K562 (cell line): Measurements from ENCODE around the gene CYP2A6. TPM values are rescaled to one million over a fixed set of nuclear protein-coding genes. Genes with fewer than 3 reads are reported as not detected.

Experiments used
- FOXJ3 ChIP-seq: sonication (generic); formaldehyde crosslinking; IDR thresholded peaks from 2 replicates; pipeline ENCODE4 v1.4.0; 2020; ENCODE audit warnings: mild to moderate bottlenecking, missing genetic modification reagents
- MEF2D ChIP-seq: conservative IDR thresholded peaks from 2 replicates; pipeline ENCODE4 v1.6.1; 2016; ENCODE audit warnings: low read depth, missing genetic modification characterization, missing compliant biosample characterization
- POU5F1 ChIP-seq: fragments of 150-350 bp; IDR thresholded peaks from 2 replicates; pipeline ENCODE4 v1.6.1; 2014; ENCODE audit warnings: borderline replicate concordance, low read length, low read depth, mild to moderate bottlenecking; ENCODE audit not compliant: partially characterized antibody
- PTRF ChIP-seq: fragments of 450-650 bp; IDR thresholded peaks from 2 replicates; pipeline ENCODE4 v1.6.1; 2016; ENCODE audit warnings: mild to moderate bottlenecking, missing genetic modification characterization, missing compliant biosample characterization
- SRSF3 ChIP-seq: fragments of 200-400 bp; formaldehyde crosslinking; IDR thresholded peaks from 2 replicates; pipeline ENCODE4 v1.6.1; 2016; ENCODE audit warnings: mild to moderate bottlenecking, low read length, moderate library complexity; ENCODE audit not compliant: insufficient read depth
- TBL1XR1 ChIP-seq, 2 experiments: IDR thresholded peaks; 2 replicates each; pipeline ENCODE4 v1.6.1; 2012; ENCODE audit warnings: improper control_type of control experiment in 2 of 2, low read length in 2 of 2, mild to moderate bottlenecking in 1 of 2
- ZNF165 ChIP-seq: fragments of 250-450 bp; sonication (Bioruptor Pico); IDR thresholded peaks from 2 replicates; pipeline ENCODE4 v1.4.0; 2020; ENCODE audit warnings: borderline replicate concordance
- polyA plus RNA-seq, 8 experiments: library from polyadenylated mRNA; depleted of rRNA in 4 of 8; stranded (reverse) in 5 of 8; unstranded in 3 of 8; fragments of >200 nt; fragmentation: Nextera tagmentation in 2 of 8; fragmentation: Illumina TruSeq in 1 of 8; extraction: Ambion mirVana in 2 of 8; extraction: Trizol in 1 of 8; gene quantifications; 2 replicates each; pipeline versions ENCODE4 v1.2.1 to v1.2.3, GENCODE V29; 2011 to 2014; ENCODE audit warnings: inconsistent platforms in 1 of 8, missing spikeins in 1 of 8
- total RNA-seq, 7 experiments: library from RNA; depleted of rRNA in 6 of 7; stranded (reverse); fragments of >200 nt in 6 of 7; fragmentation: Illumina TruSeq in 2 of 7; extraction: Trizol in 2 of 7; gene quantifications; 2 replicates each; pipeline versions ENCODE4 v1.2.1 to v1.2.3, GENCODE V29; 2011 to 2021; ENCODE audit warnings: low replicate concordance in 1 of 7
- TF ChIP-seq, protein P1 (sequence below): fragments of 250-450 bp; sonication (Bioruptor Pico); IDR thresholded peaks from 2 replicates; pipeline ENCODE4 v1.5.0; 2021; ENCODE audit warnings: mild to moderate bottlenecking, moderate library complexity
- TF ChIP-seq, protein P2 (sequence below), 2 experiments: fragments of 250-450 bp in 1 of 2; fragments of 450-650 bp in 1 of 2; sonication (Bioruptor Pico) in 1 of 2; IDR thresholded peaks; 2 replicates each; pipeline versions ENCODE4 v1.6.1 to v1.8.0; 2016 to 2021; ENCODE audit warnings: mild to moderate bottlenecking in 2 of 2, moderate library complexity in 2 of 2, missing compliant biosample characterization in 1 of 2, missing genetic modification characterization in 1 of 2
- TF ChIP-seq, protein P3 (sequence below): fragments of 450-650 bp; IDR thresholded peaks from 2 replicates; pipeline ENCODE4 v1.6.1; 2016; ENCODE audit warnings: antibody characterized with exemption
- TF ChIP-seq, protein P4 (sequence below): fragments of 450-650 bp; IDR thresholded peaks from 2 replicates; pipeline ENCODE4 v1.6.1; 2018; ENCODE audit not compliant: partially characterized antibody
- TF ChIP-seq, protein P5 (sequence below): fragments of 250-450 bp; sonication (Bioruptor Pico); IDR thresholded peaks from 2 replicates; pipeline ENCODE4 v1.8.0; 2022; ENCODE audit warnings: inconsistent platforms, mild to moderate bottlenecking, moderate library complexity, borderline replicate concordance
- TF ChIP-seq, protein P6 (sequence below), 2 experiments: IDR thresholded peaks; 2 replicates each; pipeline ENCODE4 v1.6.1; 2011; ENCODE audit warnings: borderline replicate concordance in 1 of 2, control low read depth in 1 of 2, low read depth in 1 of 2, low read length in 1 of 2, mild to moderate bottlenecking in 1 of 2, mixed read lengths in 1 of 2, moderate library complexity in 1 of 2; ENCODE audit not compliant: insufficient read depth in 1 of 2, insufficient read length in 1 of 2, poor library complexity in 1 of 2, severe bottlenecking in 1 of 2; ENCODE audit errors: extremely low read depth in 1 of 2

CYP2A6 gene
- total and polyA plus RNA-seq, 9 of the 15 experiments (the other 6 are each of a cell fraction or from before 2014, with no cell fraction given): 0.31 TPM; not detected in 8

DNA sequence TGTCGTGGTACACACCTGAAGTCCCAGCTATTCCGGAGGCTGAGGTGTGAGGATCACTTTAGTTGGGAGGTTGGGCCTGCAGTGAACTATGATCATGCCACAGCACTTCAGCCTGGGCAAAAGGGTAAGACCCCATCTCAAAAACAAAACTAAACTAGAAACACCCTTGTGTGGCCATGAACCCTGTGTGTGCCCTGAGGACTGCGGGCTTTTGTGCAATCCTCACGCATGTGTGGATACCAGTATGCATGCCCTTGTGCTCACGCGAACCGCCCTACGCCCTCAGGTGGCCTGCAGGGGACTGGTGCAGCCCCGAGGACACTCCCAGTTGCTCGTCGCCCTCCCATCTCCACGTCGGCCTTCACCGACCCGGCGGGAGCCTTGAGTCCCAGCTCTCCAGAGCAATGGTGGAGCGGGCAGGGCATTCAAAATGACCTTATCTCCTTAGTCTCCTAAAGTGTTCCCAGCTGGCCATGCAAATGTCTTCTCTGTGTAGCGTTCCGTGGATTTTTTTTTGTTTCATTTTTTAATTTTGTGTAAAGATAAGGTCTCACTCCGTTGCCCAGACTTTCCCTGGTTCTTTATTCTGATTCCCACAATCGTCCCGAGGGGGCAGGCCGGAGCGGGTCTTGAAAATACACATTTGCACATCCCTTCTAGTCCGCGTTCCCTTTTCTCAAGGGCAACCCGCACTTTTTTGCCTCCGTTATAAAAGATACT, 52.1 kb downstream of the CYP2A6 start (continued):
- TF ChIP-seq, protein P1, sequence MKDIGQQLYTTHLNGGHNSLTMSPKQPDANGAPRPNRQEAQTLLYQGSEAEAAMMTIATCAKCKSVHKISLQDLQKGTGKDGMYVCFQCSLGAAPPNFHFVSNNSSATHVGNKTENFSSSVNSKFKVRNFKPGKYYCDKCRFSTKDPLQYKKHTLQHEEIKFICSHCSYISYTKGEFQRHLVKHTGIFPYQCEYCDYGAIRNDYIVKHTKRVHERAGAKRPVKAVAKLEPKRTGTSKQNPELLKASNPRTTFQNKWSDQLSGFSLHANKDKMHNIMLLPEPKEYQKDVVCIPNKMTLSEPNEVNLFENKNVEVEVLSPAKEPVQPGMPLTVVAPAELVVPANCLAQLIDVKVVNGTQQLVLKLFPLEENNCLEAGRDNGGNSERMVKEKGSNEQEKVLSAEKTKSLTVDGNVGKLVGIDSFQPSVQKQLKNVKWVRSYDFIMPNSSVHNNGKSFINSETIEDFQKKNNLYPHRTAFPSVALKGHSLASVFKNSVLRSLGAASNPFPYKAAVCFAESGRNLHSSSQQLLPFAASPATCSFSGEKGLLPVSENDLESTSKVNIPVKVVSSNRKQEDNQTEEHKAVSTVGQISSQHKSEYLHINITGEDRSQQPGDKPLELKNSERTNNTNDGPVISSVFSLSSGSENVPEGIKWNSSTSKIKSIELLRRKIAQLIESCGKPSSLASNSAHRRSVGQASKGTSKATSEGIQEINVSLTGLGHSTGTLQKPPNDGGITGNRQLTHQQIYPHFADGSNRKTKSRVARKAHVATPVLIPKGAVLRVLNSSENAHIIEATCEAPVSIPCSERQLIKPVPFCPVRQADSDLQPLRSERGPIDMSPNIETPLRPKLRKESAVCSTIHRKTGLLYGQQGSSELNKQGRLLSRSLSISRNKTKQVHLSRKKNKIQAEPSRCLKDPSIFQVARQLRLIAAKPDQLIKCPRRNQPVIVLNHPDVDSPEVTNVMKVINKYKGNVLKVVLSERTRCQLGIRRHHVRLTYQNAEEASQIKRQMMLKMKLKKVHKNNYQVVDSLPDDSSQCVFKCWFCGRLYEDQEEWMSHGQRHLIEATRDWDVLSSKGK (CRISPR knock-in tag): no peak
- TF ChIP-seq FOXJ3 (CRISPR knock-in tag): no peak
- TF ChIP-seq, protein P2, sequence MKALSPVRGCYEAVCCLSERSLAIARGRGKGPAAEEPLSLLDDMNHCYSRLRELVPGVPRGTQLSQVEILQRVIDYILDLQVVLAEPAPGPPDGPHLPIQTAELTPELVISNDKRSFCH (CRISPR knock-in tag; IDR thresholded peaks at IDR 0.05): no peak
- TF ChIP-seq, protein P2 (tag; IDR thresholded peaks at IDR 0.05): peak; percentile 56; the same call in 1 of the 2 replicates
- TF ChIP-seq, protein P3, sequence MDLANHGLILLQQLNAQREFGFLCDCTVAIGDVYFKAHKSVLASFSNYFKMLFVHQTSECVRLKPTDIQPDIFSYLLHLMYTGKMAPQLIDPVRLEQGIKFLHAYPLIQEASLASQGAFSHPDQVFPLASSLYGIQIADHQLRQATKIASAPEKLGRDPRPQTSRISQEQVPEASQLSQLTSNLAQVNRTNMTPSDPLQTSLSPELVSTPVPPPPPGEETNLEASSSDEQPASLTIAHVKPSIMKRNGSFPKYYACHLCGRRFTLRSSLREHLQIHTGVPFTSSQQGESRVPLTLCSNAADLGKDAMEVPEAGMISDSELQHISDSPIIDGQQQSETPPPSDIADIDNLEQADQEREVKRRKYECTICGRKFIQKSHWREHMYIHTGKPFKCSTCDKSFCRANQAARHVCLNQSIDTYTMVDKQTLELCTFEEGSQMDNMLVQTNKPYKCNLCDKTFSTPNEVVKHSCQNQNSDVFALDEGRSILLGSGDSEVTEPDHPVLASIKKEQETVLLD: 0 out of 2 replicates have a peak, but pooled peaks have one; percentile 44
- TF ChIP-seq PTRF (tag): no peak
- no peak for TF ChIP-seq ZNF165 (CRISPR knock-in tag)
- no peak for TF ChIP-seq SRSF3
- TF ChIP-seq POU5F1: no peak
- TF ChIP-seq, protein P4, sequence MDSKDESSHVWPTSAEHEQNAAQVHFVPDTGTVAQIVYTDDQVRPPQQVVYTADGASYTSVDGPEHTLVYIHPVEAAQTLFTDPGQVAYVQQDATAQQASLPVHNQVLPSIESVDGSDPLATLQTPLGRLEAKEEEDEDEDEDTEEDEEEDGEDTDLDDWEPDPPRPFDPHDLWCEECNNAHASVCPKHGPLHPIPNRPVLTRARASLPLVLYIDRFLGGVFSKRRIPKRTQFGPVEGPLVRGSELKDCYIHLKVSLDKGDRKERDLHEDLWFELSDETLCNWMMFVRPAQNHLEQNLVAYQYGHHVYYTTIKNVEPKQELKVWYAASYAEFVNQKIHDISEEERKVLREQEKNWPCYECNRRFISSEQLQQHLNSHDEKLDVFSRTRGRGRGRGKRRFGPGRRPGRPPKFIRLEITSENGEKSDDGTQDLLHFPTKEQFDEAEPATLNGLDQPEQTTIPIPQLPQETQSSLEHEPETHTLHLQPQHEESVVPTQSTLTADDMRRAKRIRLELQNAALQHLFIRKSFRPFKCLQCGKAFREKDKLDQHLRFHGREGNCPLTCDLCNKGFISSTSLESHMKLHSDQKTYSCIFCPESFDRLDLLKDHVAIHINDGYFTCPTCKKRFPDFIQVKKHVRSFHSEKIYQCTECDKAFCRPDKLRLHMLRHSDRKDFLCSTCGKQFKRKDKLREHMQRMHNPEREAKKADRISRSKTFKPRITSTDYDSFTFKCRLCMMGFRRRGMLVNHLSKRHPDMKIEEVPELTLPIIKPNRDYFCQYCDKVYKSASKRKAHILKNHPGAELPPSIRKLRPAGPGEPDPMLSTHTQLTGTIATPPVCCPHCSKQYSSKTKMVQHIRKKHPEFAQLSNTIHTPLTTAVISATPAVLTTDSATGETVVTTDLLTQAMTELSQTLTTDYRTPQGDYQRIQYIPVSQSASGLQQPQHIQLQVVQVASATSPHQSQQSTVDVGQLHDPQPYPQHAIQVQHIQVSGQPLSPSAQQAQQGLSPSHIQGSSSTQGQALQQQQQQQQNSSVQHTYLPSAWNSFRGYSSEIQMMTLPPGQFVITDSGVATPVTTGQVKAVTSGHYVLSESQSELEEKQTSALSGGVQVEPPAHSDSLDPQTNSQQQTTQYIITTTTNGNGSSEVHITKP: no peak
- TF ChIP-seq, protein P5, sequence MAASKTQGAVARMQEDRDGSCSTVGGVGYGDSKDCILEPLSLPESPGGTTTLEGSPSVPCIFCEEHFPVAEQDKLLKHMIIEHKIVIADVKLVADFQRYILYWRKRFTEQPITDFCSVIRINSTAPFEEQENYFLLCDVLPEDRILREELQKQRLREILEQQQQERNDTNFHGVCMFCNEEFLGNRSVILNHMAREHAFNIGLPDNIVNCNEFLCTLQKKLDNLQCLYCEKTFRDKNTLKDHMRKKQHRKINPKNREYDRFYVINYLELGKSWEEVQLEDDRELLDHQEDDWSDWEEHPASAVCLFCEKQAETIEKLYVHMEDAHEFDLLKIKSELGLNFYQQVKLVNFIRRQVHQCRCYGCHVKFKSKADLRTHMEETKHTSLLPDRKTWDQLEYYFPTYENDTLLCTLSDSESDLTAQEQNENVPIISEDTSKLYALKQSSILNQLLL (CRISPR knock-in tag): no peak
- TF ChIP-seq MEF2D (tag): no peak
- no peak for TF ChIP-seq TBL1XR1 (IDR thresholded peaks at IDR 0.05; ENCODE audit: low read length in 2 of 2)
- TF ChIP-seq, protein P6, sequence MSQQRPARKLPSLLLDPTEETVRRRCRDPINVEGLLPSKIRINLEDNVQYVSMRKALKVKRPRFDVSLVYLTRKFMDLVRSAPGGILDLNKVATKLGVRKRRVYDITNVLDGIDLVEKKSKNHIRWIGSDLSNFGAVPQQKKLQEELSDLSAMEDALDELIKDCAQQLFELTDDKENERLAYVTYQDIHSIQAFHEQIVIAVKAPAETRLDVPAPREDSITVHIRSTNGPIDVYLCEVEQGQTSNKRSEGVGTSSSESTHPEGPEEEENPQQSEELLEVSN (IDR thresholded peaks at IDR 0.05; ENCODE audit: borderline replicate concordance in 1 of 2, extremely low read depth in 1 of 2, insufficient read depth in 1 of 2, insufficient read length in 1 of 2, low read depth in 1 of 2, low read length in 1 of 2, poor library complexity in 1 of 2, severe bottlenecking in 1 of 2): peak; percentile 64 to 72
